ENCODE data around the gene NTNG2. TPM values are rescaled to one million over a fixed set of nuclear protein-coding genes. Genes with fewer than 3 reads are reported as not detected.

NTNG2 gene, protein sequence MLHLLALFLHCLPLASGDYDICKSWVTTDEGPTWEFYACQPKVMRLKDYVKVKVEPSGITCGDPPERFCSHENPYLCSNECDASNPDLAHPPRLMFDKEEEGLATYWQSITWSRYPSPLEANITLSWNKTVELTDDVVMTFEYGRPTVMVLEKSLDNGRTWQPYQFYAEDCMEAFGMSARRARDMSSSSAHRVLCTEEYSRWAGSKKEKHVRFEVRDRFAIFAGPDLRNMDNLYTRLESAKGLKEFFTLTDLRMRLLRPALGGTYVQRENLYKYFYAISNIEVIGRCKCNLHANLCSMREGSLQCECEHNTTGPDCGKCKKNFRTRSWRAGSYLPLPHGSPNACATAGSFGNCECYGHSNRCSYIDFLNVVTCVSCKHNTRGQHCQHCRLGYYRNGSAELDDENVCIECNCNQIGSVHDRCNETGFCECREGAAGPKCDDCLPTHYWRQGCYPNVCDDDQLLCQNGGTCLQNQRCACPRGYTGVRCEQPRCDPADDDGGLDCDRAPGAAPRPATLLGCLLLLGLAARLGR
- 1 to 10 TPM in 1 of 2 donors, under 1 TPM in 1; 0.59 to 1.3 TPM for total RNA-seq

DNA sequence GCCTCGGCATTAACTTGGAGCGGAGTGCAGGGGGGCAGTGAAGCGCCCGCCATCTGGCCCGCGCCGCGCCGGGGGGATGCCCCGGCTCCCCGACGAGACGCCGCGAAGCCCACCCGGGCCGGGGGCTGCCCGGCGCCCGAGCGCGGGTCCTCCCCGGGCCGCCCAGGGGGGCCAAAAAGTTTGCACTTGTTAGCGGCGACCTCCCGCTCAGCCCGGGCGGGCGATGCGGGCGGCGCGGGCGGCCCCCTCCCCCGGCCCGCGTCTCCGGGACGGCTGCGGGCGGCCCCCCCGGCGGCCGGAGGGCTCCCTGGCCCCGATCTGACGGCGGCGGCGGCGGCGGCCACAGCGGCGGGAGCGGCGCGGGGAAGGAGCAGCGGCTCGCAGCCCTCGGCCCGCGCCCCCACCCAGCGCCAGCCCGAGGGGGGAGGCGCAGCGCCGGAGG, at the start of gene NTNG2:
Gene NTNG2, plus strand, starts transcription at position 316 of the 442 bp plus-strand sequence. CDS start 4,774 bp downstream, outside the sequence.
- TF ChIP-seq, protein P1, sequence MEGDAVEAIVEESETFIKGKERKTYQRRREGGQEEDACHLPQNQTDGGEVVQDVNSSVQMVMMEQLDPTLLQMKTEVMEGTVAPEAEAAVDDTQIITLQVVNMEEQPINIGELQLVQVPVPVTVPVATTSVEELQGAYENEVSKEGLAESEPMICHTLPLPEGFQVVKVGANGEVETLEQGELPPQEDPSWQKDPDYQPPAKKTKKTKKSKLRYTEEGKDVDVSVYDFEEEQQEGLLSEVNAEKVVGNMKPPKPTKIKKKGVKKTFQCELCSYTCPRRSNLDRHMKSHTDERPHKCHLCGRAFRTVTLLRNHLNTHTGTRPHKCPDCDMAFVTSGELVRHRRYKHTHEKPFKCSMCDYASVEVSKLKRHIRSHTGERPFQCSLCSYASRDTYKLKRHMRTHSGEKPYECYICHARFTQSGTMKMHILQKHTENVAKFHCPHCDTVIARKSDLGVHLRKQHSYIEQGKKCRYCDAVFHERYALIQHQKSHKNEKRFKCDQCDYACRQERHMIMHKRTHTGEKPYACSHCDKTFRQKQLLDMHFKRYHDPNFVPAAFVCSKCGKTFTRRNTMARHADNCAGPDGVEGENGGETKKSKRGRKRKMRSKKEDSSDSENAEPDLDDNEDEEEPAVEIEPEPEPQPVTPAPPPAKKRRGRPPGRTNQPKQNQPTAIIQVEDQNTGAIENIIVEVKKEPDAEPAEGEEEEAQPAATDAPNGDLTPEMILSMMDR (IDR thresholded peaks at IDR 0.05): no peak
- Histone ChIP-seq H3K36me3 (no peaks in the 10 kb centered on the region), H3K4me3 (peak within 1 kb of the TSS; percentile 52), H3K9ac (ENCODE audit: low read depth in 2 of 2, low read length in 2 of 2) (peak within 1 kb of the TSS; percentile 12 to 50), H3K27ac (no peak within 1 kb of the TSS), H3K4me1 (peaks cover 3% of the 10 kb centered on the region), H3K27me3 (peaks cover 51% of the 10 kb centered on the region), H3K9me3 (no peaks in the 10 kb centered on the region)
- no peak for DNase-seq
- intact Hi-C loops (cut with DNase I): no loop called here

DNA sequence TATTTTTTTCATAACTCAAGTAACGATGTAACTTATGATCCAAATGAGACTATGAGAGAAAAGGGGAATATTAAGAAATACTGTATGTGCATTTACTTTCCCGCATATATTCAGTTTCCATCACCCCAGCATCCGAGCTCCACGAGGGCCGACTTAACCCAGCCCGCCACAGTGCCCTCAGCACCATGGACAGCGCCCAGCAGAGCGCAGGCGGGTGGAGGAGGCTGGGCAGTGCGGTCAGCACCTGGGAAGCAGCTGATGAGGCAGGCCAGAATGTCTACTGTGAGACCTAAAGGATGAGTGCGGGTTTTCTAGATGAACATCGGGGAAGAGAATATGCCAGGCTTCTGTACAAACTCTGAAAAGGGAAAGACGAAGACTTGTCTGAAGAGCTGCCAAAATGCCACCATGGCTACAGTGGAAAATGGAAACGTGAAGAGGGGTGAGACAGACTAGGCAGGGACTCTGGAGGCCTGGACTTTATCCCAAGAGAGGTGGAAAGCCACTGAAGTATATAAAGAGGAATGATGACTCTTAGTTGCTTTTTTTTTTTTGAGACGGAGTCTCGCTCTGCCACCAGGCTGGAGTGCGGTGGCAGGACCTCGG, 47.7 kb upstream of the NTNG2 start:
- intact Hi-C loops (cut with DNase I): no loop called here
- TF ChIP-seq, protein P1 (IDR thresholded peaks at IDR 0.05): no peak
- no peaks in the 10 kb centered on the region for H3K27me3 ChIP-seq

DNA sequence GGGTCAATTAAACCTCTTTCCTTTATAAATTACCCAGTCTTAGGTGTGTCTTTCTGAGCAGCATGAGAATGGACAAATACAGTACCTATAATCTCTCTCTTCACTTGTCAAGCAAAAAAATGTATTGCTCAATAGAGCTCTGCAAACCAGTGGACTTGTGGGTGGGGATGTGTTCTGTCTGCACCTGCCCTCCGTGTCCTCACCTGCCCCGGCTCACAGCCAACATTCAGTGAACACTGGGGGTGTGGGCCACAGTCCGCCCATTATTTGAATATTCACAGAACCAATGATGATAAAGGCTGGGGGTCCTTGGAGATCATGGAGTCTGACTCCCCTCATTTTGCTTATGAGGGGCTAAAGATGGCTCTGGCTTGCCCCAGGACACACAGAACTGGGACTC, 45.3 kb upstream of the NTNG2 start:
- Histone ChIP-seq H3K4me3 (no peak overlapping the region), H3K27ac (no peak overlapping the region), H3K9me3 (no peaks in the 10 kb centered on the region), H3K36me3 (no peaks in the 10 kb centered on the region), H3K9ac (ENCODE audit: low read depth in 2 of 2, low read length in 2 of 2) (no peak overlapping the region), H3K27me3 (no peaks in the 10 kb centered on the region), H3K4me1 (no peaks in the 10 kb centered on the region)
- intact Hi-C loops (cut with DNase I): no loop called here
- no peak for DNase-seq
- TF ChIP-seq, protein P1 (IDR thresholded peaks at IDR 0.05): no peak

More for the DNA sequence above, 47.7 kb upstream of the NTNG2 start:
- no peaks in the 10 kb centered on the region for H3K4me1 ChIP-seq
- DNase-seq: peak; percentile 34
- no peak overlapping the region for H3K27ac ChIP-seq
- no peak overlapping the region for H3K4me3 ChIP-seq
- no peaks in the 10 kb centered on the region for H3K9me3 ChIP-seq
- no peaks in the 10 kb centered on the region for H3K36me3 ChIP-seq
- no peak overlapping the region for H3K9ac ChIP-seq (ENCODE audit: low read depth in 2 of 2, low read length in 2 of 2)

DNA sequence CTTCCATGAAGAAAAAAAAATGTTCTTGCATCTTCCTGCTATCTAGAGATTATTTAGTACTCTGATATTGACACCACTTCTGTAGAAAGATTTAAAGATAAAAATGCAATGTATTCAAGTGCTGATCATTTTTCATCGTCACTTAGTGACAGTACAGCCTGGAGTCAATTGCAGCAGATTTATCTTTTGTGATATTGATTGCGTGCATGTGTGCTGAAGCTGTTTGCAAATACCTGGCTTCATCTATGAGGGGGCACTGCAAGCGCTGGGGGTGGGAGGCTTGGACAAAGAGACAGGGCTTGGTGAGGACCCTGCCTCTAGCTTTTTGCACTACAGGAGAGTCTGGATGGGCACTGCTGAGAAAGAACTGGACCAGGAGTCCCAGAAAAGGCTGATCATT, 44.2 kb upstream of the NTNG2 start:
- H3K4me3 ChIP-seq: no peak overlapping the region
- no peak for DNase-seq
- H3K9me3 ChIP-seq: no peaks in the 10 kb centered on the region
- intact Hi-C loops (cut with DNase I): no loop called here
- no peak overlapping the region for H3K27ac ChIP-seq
- TF ChIP-seq, protein P1 (IDR thresholded peaks at IDR 0.05): no peak
- no peaks in the 10 kb centered on the region for H3K4me1 ChIP-seq
- H3K27me3 ChIP-seq: no peaks in the 10 kb centered on the region
- no peaks in the 10 kb centered on the region for H3K36me3 ChIP-seq
- no peak overlapping the region for H3K9ac ChIP-seq (ENCODE audit: low read depth in 2 of 2, low read length in 2 of 2)

DNA sequence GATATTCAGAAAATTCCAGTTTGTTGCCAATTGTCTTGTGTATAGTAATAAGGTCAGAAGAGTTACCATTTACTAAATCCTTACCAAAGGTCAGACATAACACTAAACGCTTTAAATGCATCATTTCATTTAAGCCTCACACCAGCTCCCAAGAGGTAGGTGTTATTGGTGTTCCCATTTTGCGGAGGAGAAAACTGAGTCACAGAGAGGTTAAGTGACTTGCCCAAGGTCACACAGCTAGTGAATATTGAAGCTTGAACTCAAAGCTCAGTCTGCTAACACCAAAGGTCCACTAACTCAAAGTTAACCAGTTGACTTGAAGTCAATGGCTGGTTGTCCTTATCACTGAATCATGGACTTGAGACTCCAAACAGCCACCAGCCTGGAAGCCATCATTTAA, 40.8 kb upstream of the NTNG2 start:
- TF ChIP-seq, protein P1 (IDR thresholded peaks at IDR 0.05): no peak
- Histone ChIP-seq H3K4me1 (no peaks in the 10 kb centered on the region), H3K9ac (ENCODE audit: low read depth in 2 of 2, low read length in 2 of 2) (no peak overlapping the region), H3K9me3 (no peaks in the 10 kb centered on the region), H3K4me3 (no peak overlapping the region), H3K27ac (no peak overlapping the region), H3K36me3 (no peaks in the 10 kb centered on the region), H3K27me3 (peaks cover 4% of the 10 kb centered on the region)
- intact Hi-C loops (cut with DNase I): no loop called here
- DNase-seq: no peak
